GM06990 (cell line): ENCODE data around the gene RSF1.

Experiments
- DNase-seq: peaks from one replicate; pipeline ENCODE4 v3.0.0-alpha.2; 2011; ENCODE audit not compliant: insufficient read length; ENCODE audit errors: extremely low read depth
- H3K27me3 ChIP-seq: replicated peaks from 2 replicates; pipeline ENCODE4 v1.6.0; 2011; ENCODE audit warnings: low read length; ENCODE audit not compliant: control insufficient read depth, insufficient read depth
- H3K36me3 ChIP-seq: 2 replicates; pipeline ENCODE4 v1.5.1; 2011; ENCODE audit warnings: low read length; ENCODE audit not compliant: control insufficient read depth, insufficient read depth
- H3K4me3 ChIP-seq: replicated peaks from 2 replicates; pipeline ENCODE4 v1.5.1; 2011; ENCODE audit warnings: low read depth, mild to moderate bottlenecking, control low read depth, low read length
- CTCF ChIP-seq: IDR thresholded peaks from 2 replicates; pipeline ENCODE4 v1.5.1; 2011; ENCODE audit warnings: low read length, control low read depth, mild to moderate bottlenecking, inconsistent platforms; ENCODE audit not compliant: insufficient read depth, poor library complexity, severe bottlenecking

RSF1 gene

GRCh38 chr11:77697865-77698264, 122.7 kb downstream of the RSF1 start:
- H3K36me3 ChIP-seq = peaks cover 3% of the 10 kb centered on the region
- H3K4me3 ChIP-seq = no peak overlapping the region
- no peak for TF ChIP-seq CTCF
- DNase-seq = no peak
- H3K27me3 ChIP-seq = no peaks in the 10 kb centered on the region

- TF ChIP-seq CTCF = no peak
- no peak for DNase-seq
- peaks cover 3% of the 10 kb centered on the region for H3K36me3 ChIP-seq
- no peaks in the 10 kb centered on the region for H3K27me3 ChIP-seq
- H3K4me3 ChIP-seq = no peak overlapping the region
Observed at GRCh38 chr11:77695417-77695816, 125.1 kb downstream of the RSF1 start.

GRCh38 chr11:77690649-77691048, 129.9 kb downstream of the RSF1 start:
- no peak for TF ChIP-seq CTCF
- H3K36me3 ChIP-seq = peaks cover 1% of the 10 kb centered on the region
- H3K4me3 ChIP-seq = no peak overlapping the region
- H3K27me3 ChIP-seq = no peaks in the 10 kb centered on the region
- no peak for DNase-seq

GRCh38 chr11:77687088-77687487, 133.4 kb downstream of the RSF1 start:
- Histone ChIP-seq H3K4me3 (no peak overlapping the region), H3K36me3 (peaks cover 4% of the 10 kb centered on the region; the same call in 1 of the 2 replicates), H3K27me3 (no peaks in the 10 kb centered on the region)
- no peak for DNase-seq
- no peak for TF ChIP-seq CTCF

- no peak overlapping the region for H3K4me3 ChIP-seq
- H3K36me3 ChIP-seq = peaks cover 2% of the 10 kb centered on the region
- no peak for TF ChIP-seq CTCF
- H3K27me3 ChIP-seq = no peaks in the 10 kb centered on the region
- DNase-seq = no peak
Observed at GRCh38 chr11:77677138-77677537, 143.4 kb downstream of the RSF1 start.

- no peaks in the 10 kb centered on the region for H3K27me3 ChIP-seq
- H3K4me3 ChIP-seq = no peak overlapping the region
- TF ChIP-seq CTCF = no peak
- peaks cover 13% of the 10 kb centered on the region for H3K36me3 ChIP-seq
- no peak for DNase-seq
Observed at GRCh38 chr11:77672264-77672663, 148.3 kb downstream of the RSF1 start.
